ENCODE results near the gene GLIS1.

GLIS1 gene

DNA sequence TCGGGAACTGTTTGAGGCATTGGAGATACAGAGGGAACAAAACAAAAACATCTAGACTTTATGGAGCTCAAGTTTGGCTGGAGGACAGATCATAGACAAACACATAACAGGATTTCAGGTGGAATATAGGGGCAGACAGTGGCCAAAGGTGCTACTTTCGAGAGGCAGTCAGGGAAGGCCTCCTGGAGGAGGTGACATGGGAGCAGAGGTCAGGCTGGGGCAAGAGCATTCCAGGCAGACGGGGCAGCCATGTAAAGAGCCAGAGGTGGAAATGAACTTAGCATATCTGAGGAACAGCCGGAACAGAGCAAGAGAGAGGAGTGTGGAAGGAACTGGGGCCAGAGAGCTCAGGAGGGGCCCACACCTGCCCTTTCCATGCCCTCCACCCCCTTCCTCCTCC lies 157.5 kb downstream of the GLIS1 start:
- Mint-ChIP-seq H3K27ac (no peak overlapping the region), H3K4me1 (ENCODE audit: low read depth) (peaks cover 11% of the 10 kb centered on the region), H3K36me3 (ENCODE audit: low read depth) (no peaks in the 10 kb centered on the region), H3K9me3 (no peaks in the 10 kb centered on the region), H3K4me3 (no peak overlapping the region), H3K27me3 (no peaks in the 10 kb centered on the region)
- DNase-seq: no peak

DNA sequence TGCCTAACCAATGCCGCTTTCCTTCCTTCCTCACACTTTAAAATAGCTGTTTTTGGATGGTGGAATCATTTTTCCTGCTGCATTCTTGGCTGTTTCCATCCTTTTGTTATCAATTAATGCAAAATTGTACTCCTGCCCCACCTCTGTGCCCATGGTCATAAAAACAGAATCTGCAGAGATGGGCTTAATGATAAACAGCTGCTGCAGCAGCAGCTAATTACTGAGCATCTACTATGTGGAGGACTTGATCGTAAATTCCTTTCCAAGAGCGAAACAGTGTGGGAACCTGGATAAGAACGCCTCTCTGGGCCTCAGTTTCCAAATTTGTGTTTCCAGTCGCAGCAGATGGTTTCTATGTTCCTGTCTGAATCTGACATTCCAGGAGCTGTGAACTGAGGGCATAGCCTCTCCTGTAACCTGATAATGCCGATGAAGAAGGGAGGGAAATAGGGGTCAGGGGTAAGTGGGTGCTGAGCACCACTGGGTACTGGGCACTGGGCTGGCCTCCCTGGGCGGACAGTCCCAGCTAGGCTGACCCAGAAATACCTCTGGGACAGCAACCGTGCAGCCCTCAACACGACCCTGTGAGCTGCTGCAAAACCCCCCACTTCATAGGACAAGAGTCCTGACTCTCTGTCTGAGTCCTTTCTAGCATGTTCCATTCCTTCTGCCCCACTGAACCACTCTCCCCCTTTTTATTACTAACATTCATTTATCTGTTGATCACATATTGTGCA lies 158.1 kb downstream of the GLIS1 start:
- H3K36me3 Mint-ChIP-seq (ENCODE audit: low read depth): no peaks in the 10 kb centered on the region
- peaks cover 11% of the 10 kb centered on the region for H3K4me1 Mint-ChIP-seq (ENCODE audit: low read depth)
- no peaks in the 10 kb centered on the region for H3K27me3 Mint-ChIP-seq
- H3K4me3 Mint-ChIP-seq: no peak overlapping the region
- no peak for DNase-seq
- no peaks in the 10 kb centered on the region for H3K9me3 Mint-ChIP-seq
- H3K27ac Mint-ChIP-seq: no peak overlapping the region

DNA sequence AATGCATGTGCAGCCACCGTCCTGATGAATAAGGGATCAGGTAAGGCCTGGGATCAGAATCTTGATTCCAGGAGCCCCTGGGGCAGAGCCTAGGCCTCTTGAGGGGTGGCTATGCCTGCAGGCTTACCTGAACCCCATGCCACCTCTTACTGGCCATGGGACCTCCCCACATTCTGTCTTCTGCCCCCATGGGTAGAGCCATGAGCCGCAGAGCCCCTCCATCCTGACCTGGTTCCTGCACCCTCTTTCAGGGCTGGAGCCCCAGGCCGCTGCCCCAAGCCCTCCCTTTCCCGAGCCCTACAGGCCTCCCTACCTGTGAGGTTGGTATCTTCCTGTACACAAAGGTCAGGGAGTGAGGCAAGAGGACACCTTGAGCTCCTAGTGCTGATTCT lies 159.0 kb downstream of the GLIS1 start:
- Mint-ChIP-seq H3K27ac (no peak overlapping the region), H3K36me3 (ENCODE audit: low read depth) (no peaks in the 10 kb centered on the region), H3K4me3 (no peak overlapping the region), H3K4me1 (ENCODE audit: low read depth) (peaks cover 9% of the 10 kb centered on the region), H3K9me3 (no peaks in the 10 kb centered on the region), H3K27me3 (no peaks in the 10 kb centered on the region)
- peak; percentile 9 for DNase-seq

- no peaks in the 10 kb centered on the region for H3K27me3 Mint-ChIP-seq
- no peak overlapping the region for H3K4me3 Mint-ChIP-seq
- H3K27ac Mint-ChIP-seq: no peak overlapping the region
- H3K4me1 Mint-ChIP-seq (ENCODE audit: low read depth): peaks cover 3% of the 10 kb centered on the region
- no peaks in the 10 kb centered on the region for H3K9me3 Mint-ChIP-seq
- DNase-seq: peak; percentile 20
- no peaks in the 10 kb centered on the region for H3K36me3 Mint-ChIP-seq (ENCODE audit: low read depth)
Measured at GRCh38 chr1:53579221-53580008, 159.5 kb downstream of the GLIS1 start.

DNA sequence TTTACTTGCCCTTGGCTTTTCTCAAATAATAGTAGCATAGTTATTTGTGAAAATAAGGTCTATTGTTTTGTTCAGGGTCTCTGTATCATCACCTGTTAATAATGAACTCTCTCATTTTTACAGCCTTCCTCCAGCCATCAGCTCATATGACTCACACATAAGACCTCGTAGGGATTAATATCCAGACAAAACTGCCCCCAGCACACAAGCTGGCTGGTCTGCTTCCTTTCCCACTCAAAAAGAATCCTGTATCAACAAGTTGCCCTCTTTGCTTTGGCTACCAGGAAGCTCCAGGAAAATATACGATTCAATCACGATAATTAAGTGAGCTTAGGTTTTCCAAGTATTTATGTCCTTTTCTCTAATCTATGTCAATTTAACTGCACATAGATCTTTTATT lies 160.6 kb downstream of the GLIS1 start:
- no peaks in the 10 kb centered on the region for H3K9me3 Mint-ChIP-seq
- no peaks in the 10 kb centered on the region for H3K27me3 Mint-ChIP-seq
- H3K27ac Mint-ChIP-seq: no peak overlapping the region
- peaks cover 2% of the 10 kb centered on the region for H3K4me1 Mint-ChIP-seq (ENCODE audit: low read depth)
- DNase-seq: no peak
- H3K4me3 Mint-ChIP-seq: no peak overlapping the region
- no peaks in the 10 kb centered on the region for H3K36me3 Mint-ChIP-seq (ENCODE audit: low read depth)

GRCh38 chr1:53577761-53578100 lies 161.2 kb downstream of the GLIS1 start:
- DNase-seq: peak; percentile 15
- Mint-ChIP-seq H3K9me3 (no peaks in the 10 kb centered on the region), H3K4me3 (no peak overlapping the region), H3K4me1 (ENCODE audit: low read depth) (peaks cover 2% of the 10 kb centered on the region), H3K27me3 (no peaks in the 10 kb centered on the region), H3K36me3 (ENCODE audit: low read depth) (no peaks in the 10 kb centered on the region), H3K27ac (no peak overlapping the region)

DNA sequence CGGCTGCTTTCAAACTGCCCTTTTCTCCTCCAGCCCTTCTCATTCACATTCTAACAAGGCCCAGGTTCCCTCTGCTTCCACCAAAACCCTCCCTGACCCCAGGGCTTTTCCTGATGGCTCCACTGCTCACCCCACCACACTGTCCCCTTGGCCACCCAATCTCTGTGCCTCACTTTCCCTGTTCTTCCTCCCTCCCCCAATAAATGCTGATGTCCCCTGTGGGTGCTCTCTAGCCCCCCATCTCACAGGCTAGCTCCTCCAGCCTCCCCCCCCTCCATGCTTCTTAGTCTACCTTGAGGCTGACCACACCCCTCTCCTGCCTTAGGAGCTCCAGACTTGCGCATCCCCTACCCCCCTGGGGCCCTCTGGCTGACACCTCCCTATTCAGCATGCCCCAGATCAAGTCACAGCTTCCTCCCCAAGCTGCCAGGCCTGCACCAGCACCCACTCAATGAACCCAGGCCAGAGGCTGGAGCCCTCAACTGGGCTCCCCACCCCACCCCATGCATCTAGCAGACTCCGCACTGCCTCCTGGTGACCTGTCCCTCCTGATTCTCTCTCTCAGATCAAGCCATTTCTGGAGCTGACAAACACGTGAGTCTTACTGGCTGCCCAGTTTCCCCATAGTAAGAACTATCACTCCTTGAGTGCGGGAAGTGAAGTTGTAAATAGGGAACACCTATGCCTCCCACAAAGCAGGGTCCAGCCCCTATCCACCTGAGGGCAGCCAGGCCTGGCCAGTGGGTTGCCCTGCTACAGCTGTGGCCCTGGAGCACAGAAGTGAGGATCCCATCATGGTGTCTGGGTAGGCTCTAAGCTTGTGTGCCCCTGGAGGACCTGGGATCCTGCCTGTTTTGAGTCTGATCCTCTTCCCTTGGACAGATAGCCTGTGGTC lies 161.9 kb downstream of the GLIS1 start:
- no peaks in the 10 kb centered on the region for H3K9me3 Mint-ChIP-seq
- H3K36me3 Mint-ChIP-seq (ENCODE audit: low read depth): no peaks in the 10 kb centered on the region
- DNase-seq: peak; percentile 16
- no peak overlapping the region for H3K27ac Mint-ChIP-seq
- peaks cover 2% of the 10 kb centered on the region for H3K4me1 Mint-ChIP-seq (ENCODE audit: low read depth)
- H3K4me3 Mint-ChIP-seq: no peak overlapping the region
- no peaks in the 10 kb centered on the region for H3K27me3 Mint-ChIP-seq

GRCh38 chr1:53576381-53576801 lies 162.6 kb downstream of the GLIS1 start:
- Mint-ChIP-seq H3K4me3 (no peak overlapping the region), H3K9me3 (no peaks in the 10 kb centered on the region), H3K27me3 (no peaks in the 10 kb centered on the region), H3K27ac (no peak overlapping the region), H3K36me3 (ENCODE audit: low read depth) (no peaks in the 10 kb centered on the region), H3K4me1 (ENCODE audit: low read depth) (peaks cover 2% of the 10 kb centered on the region)
- no peak for DNase-seq

DNA sequence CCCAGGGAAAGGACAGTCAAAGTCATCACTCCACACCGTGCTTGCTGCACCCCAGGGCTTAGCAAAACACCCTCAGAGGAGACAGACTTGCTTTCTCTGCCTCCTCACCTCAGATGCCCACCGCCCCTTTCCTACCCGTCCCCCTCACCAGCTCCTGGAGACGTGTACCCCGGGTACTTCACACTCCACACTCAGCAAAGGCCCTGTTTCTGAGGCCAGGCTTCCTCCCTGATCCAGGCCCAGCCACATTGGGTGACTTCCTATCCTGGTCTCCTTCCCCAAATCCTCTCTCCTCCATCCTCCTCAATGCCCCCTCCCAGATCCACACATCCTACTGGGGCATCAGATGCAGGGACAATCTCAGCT lies 163.0 kb downstream of the GLIS1 start:
- DNase-seq: peak; percentile 23
- no peaks in the 10 kb centered on the region for H3K36me3 Mint-ChIP-seq (ENCODE audit: low read depth)
- H3K9me3 Mint-ChIP-seq: no peaks in the 10 kb centered on the region
- no peaks in the 10 kb centered on the region for H3K27me3 Mint-ChIP-seq
- H3K27ac Mint-ChIP-seq: no peak overlapping the region
- no peak overlapping the region for H3K4me3 Mint-ChIP-seq
- H3K4me1 Mint-ChIP-seq (ENCODE audit: low read depth): peaks cover 2% of the 10 kb centered on the region

DNA sequence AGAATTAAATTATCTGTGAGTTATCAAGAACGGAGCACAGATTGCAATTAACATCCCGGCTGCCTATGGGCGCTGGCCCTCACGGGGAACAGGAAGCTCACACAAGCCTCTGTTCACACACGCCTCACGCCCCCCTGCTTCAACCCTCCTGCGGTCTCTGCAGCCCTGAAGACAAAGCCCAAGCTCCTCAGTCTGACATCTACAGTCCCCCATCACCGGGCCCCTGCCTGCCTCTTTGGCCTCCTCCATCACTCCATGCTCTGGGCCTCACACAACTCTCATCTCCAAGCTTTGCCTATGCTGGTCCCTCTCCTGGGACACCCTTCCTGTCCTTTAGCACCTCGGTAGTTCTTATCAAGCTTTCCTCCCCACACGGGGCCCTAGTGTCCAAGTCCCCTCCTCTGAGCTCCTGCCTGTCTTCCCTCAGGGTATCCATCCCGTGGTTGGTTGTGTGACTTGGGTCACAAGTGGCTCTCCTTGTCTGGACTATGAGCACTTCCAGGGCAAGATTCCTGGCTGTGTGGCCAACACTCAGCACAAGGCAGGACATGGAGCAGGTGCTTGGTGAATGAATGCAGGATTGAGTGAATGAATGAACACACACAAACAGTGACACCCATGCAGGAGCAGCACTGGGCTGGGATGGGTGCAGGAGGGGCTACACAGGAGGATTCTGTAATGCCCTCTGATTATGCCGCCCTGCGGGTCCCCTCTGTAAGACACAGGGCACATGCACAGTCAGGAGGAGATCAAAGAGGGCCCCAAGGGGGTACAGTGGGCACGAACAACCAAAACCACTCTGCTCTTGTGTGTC lies 163.6 kb downstream of the GLIS1 start:
- Mint-ChIP-seq H3K4me1 (ENCODE audit: low read depth) (peaks cover 2% of the 10 kb centered on the region), H3K36me3 (ENCODE audit: low read depth) (no peaks in the 10 kb centered on the region), H3K27ac (no peak overlapping the region), H3K4me3 (no peak overlapping the region), H3K27me3 (no peaks in the 10 kb centered on the region), H3K9me3 (no peaks in the 10 kb centered on the region)
- DNase-seq: peak; percentile 24

DNA sequence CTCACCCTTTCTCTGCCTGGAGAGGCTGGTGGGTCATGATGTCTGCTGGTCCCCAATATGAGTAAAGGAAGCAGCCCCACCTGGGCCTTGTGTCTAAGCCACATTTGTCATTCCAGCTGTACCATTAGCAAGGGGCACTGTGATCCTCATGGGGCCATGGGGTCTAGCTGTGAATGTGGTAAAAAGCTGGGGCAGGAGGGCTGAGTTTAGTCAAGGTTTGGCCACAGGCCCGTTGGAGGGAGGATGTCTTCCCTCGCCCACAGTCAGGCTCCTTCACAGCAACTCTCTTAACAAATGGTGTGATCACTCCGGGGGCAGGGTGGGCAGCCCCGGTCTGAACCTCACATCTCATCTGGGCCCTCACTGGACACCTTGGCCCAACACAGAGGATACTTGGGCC lies 164.3 kb downstream of the GLIS1 start:
- H3K4me1 Mint-ChIP-seq (ENCODE audit: low read depth): peaks cover 2% of the 10 kb centered on the region
- H3K27me3 Mint-ChIP-seq: no peaks in the 10 kb centered on the region
- H3K36me3 Mint-ChIP-seq (ENCODE audit: low read depth): no peaks in the 10 kb centered on the region
- H3K27ac Mint-ChIP-seq: no peak overlapping the region
- no peaks in the 10 kb centered on the region for H3K9me3 Mint-ChIP-seq
- no peak overlapping the region for H3K4me3 Mint-ChIP-seq
- peak; percentile 15 for DNase-seq

GRCh38 chr1:53573931-53574330 lies 165.0 kb downstream of the GLIS1 start:
- DNase-seq: peak; percentile 7
- Mint-ChIP-seq H3K4me1 (ENCODE audit: low read depth) (peaks cover 2% of the 10 kb centered on the region), H3K36me3 (ENCODE audit: low read depth) (no peaks in the 10 kb centered on the region), H3K4me3 (no peak overlapping the region), H3K27me3 (peaks cover 2% of the 10 kb centered on the region), H3K9me3 (no peaks in the 10 kb centered on the region), H3K27ac (no peak overlapping the region)

GRCh38 chr1:53573522-53573921 lies 165.4 kb downstream of the GLIS1 start:
- H3K4me3 Mint-ChIP-seq: no peak overlapping the region
- no peak overlapping the region for H3K27ac Mint-ChIP-seq
- peak; percentile 13 for DNase-seq

DNA sequence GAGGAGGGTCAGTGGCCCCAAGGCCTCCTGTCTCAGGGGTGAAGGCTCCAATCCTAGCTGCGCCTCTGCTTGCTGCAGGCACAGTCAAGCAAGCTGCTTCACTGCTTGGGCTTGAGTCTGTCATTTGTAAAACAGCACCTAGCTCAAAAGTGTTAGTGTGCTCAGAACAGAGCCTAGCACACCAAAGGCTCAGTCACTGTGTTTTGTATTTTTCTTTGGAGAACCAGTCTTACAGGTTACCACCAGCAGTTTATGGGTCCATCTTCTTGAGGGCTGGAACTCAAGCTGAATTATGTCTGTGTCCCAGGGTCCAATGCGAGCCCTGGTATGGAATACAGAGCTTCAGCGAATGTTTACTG lies 166.2 kb downstream of the GLIS1 start:
- no peak for DNase-seq
- Mint-ChIP-seq H3K27me3 (peaks cover 11% of the 10 kb centered on the region), H3K4me3 (no peak overlapping the region), H3K27ac (no peak overlapping the region), H3K36me3 (ENCODE audit: low read depth) (no peaks in the 10 kb centered on the region), H3K9me3 (no peaks in the 10 kb centered on the region), H3K4me1 (ENCODE audit: low read depth) (peaks cover 2% of the 10 kb centered on the region)

More at GRCh38 chr1:53573522-53573921, 165.4 kb downstream of the GLIS1 start:
- H3K27me3 Mint-ChIP-seq: peaks cover 7% of the 10 kb centered on the region
- H3K9me3 Mint-ChIP-seq: no peaks in the 10 kb centered on the region
- no peaks in the 10 kb centered on the region for H3K36me3 Mint-ChIP-seq (ENCODE audit: low read depth)
- H3K4me1 Mint-ChIP-seq (ENCODE audit: low read depth): peaks cover 2% of the 10 kb centered on the region

Measured in activated T-cell treated with anti-CD3 and anti-CD28 coated beads, Interleukin-2, amount 50 U/mL, for 24 hours (primary cell).